PC-9 (cell line): ENCODE measurements around the gene ASIC3. TPM values are rescaled to one million over a fixed set of nuclear protein-coding genes. Genes with fewer than 3 reads are reported as not detected.

ENCODE experiments used
- BruUV-seq: library from RNA; stranded (reverse); fragments of 400-500 nt; replicated peaks from 2 replicates; lab custom pipeline; 2021; lab: Mats Ljungman, UMichigan
- CTCF ChIA-PET: fragments of 300-600 bp; sonication (Branson Sonifier 250); formaldehyde crosslinking; loops from one replicate; lab custom pipeline; 2022; ENCODE audit warnings: antibody characterized with exemption; lab: Charles Lee
- POLR2A ChIA-PET: fragments of 300-600 bp; sonication (Branson Sonifier 250); formaldehyde crosslinking; loops from one replicate; lab custom pipeline; 2022; ENCODE audit warnings: antibody characterized with exemption; ENCODE audit not compliant: unreplicated experiment; lab: Charles Lee
- DNase-seq, 2 experiments: peaks; one replicate each; pipeline versions ENCODE4 v3.0.0 to v3.0.0-alpha.2; 2015 to 2022; ENCODE audit warnings: mixed read lengths in 1 of 2
- H2AFZ ChIP-seq: fragments of 200-600 bp; sonication (generic); 2 replicates; pipeline ENCODE4 v1.8.1; 2017; ENCODE audit warnings: antibody characterized with exemption
- H3F3A ChIP-seq: fragments of 200-600 bp; sonication (generic); 2 replicates; pipeline ENCODE4 v1.8.1; 2017; ENCODE audit warnings: antibody characterized with exemption, mild to moderate bottlenecking, low read depth; ENCODE audit not compliant: insufficient read depth
- H3K27ac ChIP-seq: fragments of 200-600 bp; sonication (generic); 2 replicates; pipeline ENCODE4 v1.6.1; 2016; ENCODE audit warnings: mixed run types
- H3K27me3 ChIP-seq: fragments of 200-600 bp; sonication (generic); 2 replicates; pipeline ENCODE4 v1.6.1; 2016; ENCODE audit warnings: low read depth, mixed run types; ENCODE audit not compliant: insufficient read depth
- H3K36me3 ChIP-seq: fragments of 200-600 bp; sonication (generic); 2 replicates; pipeline ENCODE4 v1.6.1; 2016; ENCODE audit warnings: low read depth, mixed run types
- H3K4me1 ChIP-seq: fragments of 200-600 bp; sonication (generic); replicated peaks from 2 replicates; pipeline ENCODE4 v1.6.1; 2016; ENCODE audit warnings: mixed run types; ENCODE audit not compliant: insufficient read depth
- H3K4me2 ChIP-seq: fragments of 200-600 bp; sonication (generic); 2 replicates; pipeline ENCODE4 v1.6.1; 2017; ENCODE audit warnings: mixed run types
- H3K4me3 ChIP-seq: fragments of 200-600 bp; sonication (generic); 2 replicates; pipeline ENCODE4 v1.6.1; 2016; ENCODE audit warnings: mixed run types
- H3K79me2 ChIP-seq: fragments of 200-600 bp; sonication (generic); 2 replicates; pipeline ENCODE4 v1.6.1; 2017; ENCODE audit warnings: low read depth, mixed run types
- H3K9me2 ChIP-seq: fragments of 200-600 bp; sonication (generic); 2 replicates; pipeline ENCODE4 v1.8.1; 2017; ENCODE audit warnings: mild to moderate bottlenecking; ENCODE audit not compliant: insufficient read depth
- H3K9me3 ChIP-seq: fragments of 200-600 bp; sonication (generic); 2 replicates; pipeline ENCODE4 v1.8.1; 2016; ENCODE audit warnings: low read depth; ENCODE audit not compliant: insufficient read depth
- H4K20me1 ChIP-seq: fragments of 200-600 bp; sonication (generic); 2 replicates; pipeline ENCODE4 v1.8.1; 2017; ENCODE audit not compliant: insufficient read depth
- CTCF ChIP-seq: fragments of 200-600 bp; sonication (generic); conservative IDR thresholded peaks from 2 replicates; pipeline ENCODE4 v1.6.1; 2017; ENCODE audit warnings: mixed run types, antibody characterized with exemption, mild to moderate bottlenecking, moderate library complexity
- EZH2 ChIP-seq: fragments of 200-600 bp; sonication (generic); IDR thresholded peaks from 2 replicates; pipeline ENCODE4 v1.8.0; 2017; ENCODE audit warnings: antibody characterized with exemption, low read depth
- intact Hi-C: fragments of 100-400 bp; cut with micrococcal nuclease; formaldehyde crosslinking; loops from one replicate; pipeline ENCODE4 v1.10.0; 2022; ENCODE audit not compliant: unreplicated experiment
- total RNA-seq: library from RNA; stranded (reverse); gene quantifications from 2 replicates; pipeline ENCODE4 v1.2.3, GENCODE V29; 2021

Gene ASIC3
- total RNA-seq, 1 experiment from 2014 or later, result 10.5 TPM

GRCh38 chr7:151016505-151016904, 31.8 kb upstream of the ASIC3 start:
- intact Hi-C loops, result no loop called here
- Histone ChIP-seq H3K27me3 (no peaks in the 10 kb centered on the region), H4K20me1 (no peaks in the 10 kb centered on the region), H3K79me2 (no peaks in the 10 kb centered on the region), H3K9me2 (no peaks in the 10 kb centered on the region), H3F3A (peaks cover 12% of the 10 kb centered on the region; the same call in 1 of the 2 replicates), H3K36me3 (no peaks in the 10 kb centered on the region), H3K27ac (no peak overlapping the region), H3K4me3 (no peak overlapping the region), H3K4me1 (peaks cover 10% of the 10 kb centered on the region), H3K4me2 (no peak overlapping the region), H3K9me3 (no peaks in the 10 kb centered on the region), H2AFZ (no peak overlapping the region)
- no peak for DNase-seq
- no TSS peak for BruUV-seq
- ChIA-PET CTCF (no interaction called here), POLR2A (no interaction called here)
- TF ChIP-seq CTCF (no peak), EZH2 (no peak)

GRCh38 chr7:151016942-151017341, 31.4 kb upstream of the ASIC3 start:
- H3F3A ChIP-seq, result peaks cover 12% of the 10 kb centered on the region; the same call in 1 of the 2 replicates
- H2AFZ ChIP-seq, result no peak overlapping the region
- no peaks in the 10 kb centered on the region for H3K9me3 ChIP-seq
- H3K36me3 ChIP-seq, result no peaks in the 10 kb centered on the region
- no peak overlapping the region for H3K4me3 ChIP-seq
- ChIA-PET CTCF (no interaction called here), POLR2A (no interaction called here)
- H4K20me1 ChIP-seq, result no peaks in the 10 kb centered on the region
- DNase-seq, result no peak
- H3K4me2 ChIP-seq, result no peak overlapping the region
- H3K79me2 ChIP-seq, result no peaks in the 10 kb centered on the region
- H3K27me3 ChIP-seq, result no peaks in the 10 kb centered on the region
- no peaks in the 10 kb centered on the region for H3K9me2 ChIP-seq
- peaks cover 6% of the 10 kb centered on the region for H3K4me1 ChIP-seq
- intact Hi-C loops, result no loop called here
- H3K27ac ChIP-seq, result no peak overlapping the region
- no peak for TF ChIP-seq CTCF
- TF ChIP-seq EZH2, result no peak
- BruUV-seq, result no TSS peak

- no peak for DNase-seq
- Histone ChIP-seq H3K79me2 (no peaks in the 10 kb centered on the region), H3K9me2 (no peaks in the 10 kb centered on the region), H3K4me3 (no peak overlapping the region), H3K9me3 (no peaks in the 10 kb centered on the region), H3K4me2 (peak overlapping the region; percentile 57; the same call in 1 of the 2 replicates), H3K4me1 (peaks cover under 1% of the 10 kb centered on the region), H3K27me3 (no peaks in the 10 kb centered on the region), H2AFZ (no peak overlapping the region), H3F3A (peaks cover 12% of the 10 kb centered on the region; the same call in 1 of the 2 replicates), H4K20me1 (no peaks in the 10 kb centered on the region), H3K36me3 (no peaks in the 10 kb centered on the region), H3K27ac (no peak overlapping the region)
- BruUV-seq, result no TSS peak
- CTCF ChIA-PET, result interaction anchor here (1.0 kb wide), 2 partner anchors 11 to 119 kb away, joined by 3 to 6 read pairs; partner anchors contain the start of gene ABCB8
- intact Hi-C loops, result no loop called here
- TF ChIP-seq CTCF (no peak), EZH2 (no peak)
- POLR2A ChIA-PET, result no interaction called here
These were observed 30.9 kb upstream of the ASIC3 start for GRCh38 chr7:151017370-151017952.
